Transverse colon (tissue), 4 donors: ENCODE results near the gene LETM1. TPM values are rescaled to one million over a fixed set of nuclear protein-coding genes. Genes with fewer than 3 reads are reported as not detected.

Experiments
- DNase-seq: peaks from one replicate; pipeline ENCODE4 v3.0.0-alpha.2; 2019
- H3K27ac ChIP-seq, 4 donors: fragments of 200-600 bp; sonication (generic); 2 replicates each; pipeline ENCODE4 v1.5.1; 2016 to 2018; ENCODE audit warnings: inconsistent platforms in 4 of 4
- H3K27me3 ChIP-seq: fragments of 200-600 bp; sonication (generic); 2 replicates; pipeline ENCODE4 v1.5.1; 2017; ENCODE audit warnings: inconsistent platforms
- H3K36me3 ChIP-seq, 4 donors: fragments of 200-600 bp; sonication (generic); 2 replicates each; pipeline ENCODE4 v1.5.1; 2017 to 2019; ENCODE audit warnings: inconsistent platforms in 4 of 4
- H3K4me1 ChIP-seq, 4 donors: fragments of 200-600 bp; sonication (generic); 2 replicates each; pipeline ENCODE4 v1.5.1; 2017 to 2020; ENCODE audit warnings: inconsistent platforms in 4 of 4
- H3K4me3 ChIP-seq, 4 donors: fragments of 200-600 bp; sonication (generic); 1 replicate in 1 of 4; 2 replicates in 3 of 4; pipeline versions ENCODE4 v1.5.1 to v1.6.1; 2017 to 2019; ENCODE audit warnings: inconsistent platforms in 4 of 4
- H3K9me3 ChIP-seq, 2 donors: fragments of 200-600 bp; sonication (generic); 2 replicates each; pipeline ENCODE4 v1.5.1; 2017 to 2019; ENCODE audit warnings: inconsistent platforms in 2 of 2
- EP300 ChIP-seq: sonication (generic); formaldehyde crosslinking; IDR thresholded peaks from one replicate; pipeline ENCODE4 v1.6.1; 2017; ENCODE audit warnings: antibody characterized with exemption, low read depth
- POLR2A ChIP-seq: fragments of 450-650 bp; IDR thresholded peaks from one replicate; pipeline ENCODE4 v1.6.1; 2016; ENCODE audit warnings: antibody characterized with exemption, mild to moderate bottlenecking, moderate library complexity
- POLR2AphosphoS5 ChIP-seq, 3 donors: sonication (generic); formaldehyde crosslinking; IDR thresholded peaks; one replicate each; pipeline ENCODE4 v1.6.1; 2016; ENCODE audit warnings: antibody characterized with exemption in 3 of 3
- WGBS, 2 donors: methylation state at CpG; one replicate each; pipeline ENCODE4 v1.1.5; 2018; ENCODE audit warnings: low coverage in 1 of 2; 5-methylcytosine and 5-hydroxymethylcytosine counted together
- in situ Hi-C, 4 donors: fragments of 200-750 bp; cut with MboI; loops; one replicate each; pipeline versions ENCODE4 v1.15.0 to v1.15.1; 2017; ENCODE audit warnings: low sequenced_read_pairs in 3 of 4, low pct_ligation_motif_present in 1 of 4, low pct_unique_long_range_greater_than_20kb in 1 of 4
- intact Hi-C: fragments of 100-400 bp; cut with DNase I; formaldehyde crosslinking; loops from one replicate; pipeline ENCODE4 v1.15.1; 2023; ENCODE audit warnings: low total_unique reads
- total RNA-seq, 4 donors: library from RNA; depleted of rRNA; stranded (reverse); fragments of >200 nt; gene quantifications; one replicate each; pipeline ENCODE4 v1.1.0, GENCODE V29; 2016
- TF ChIP-seq, protein P1 (sequence below), 5 experiments: fragments of 200-600 bp in 3 of 5; fragments of 450-650 bp in 2 of 5; sonication (generic) in 3 of 5; IDR thresholded peaks; 1 replicate in 2 of 5; 2 replicates in 3 of 5; pipeline ENCODE4 v1.5.1; 2016 to 2017; ENCODE audit warnings: antibody characterized with exemption in 5 of 5, inconsistent platforms in 3 of 5, mild to moderate bottlenecking in 2 of 5, moderate library complexity in 1 of 5

Gene LETM1
- total RNA-seq, 4 donors from 2014 or later, result 173 to 469 (median 243) TPM

- H3K9me3 ChIP-seq, result no peaks in the 10 kb centered on the region
- peak; percentile 46 for DNase-seq
- no peaks in the 10 kb centered on the region for H3K36me3 ChIP-seq
- WGBS, 2 donors, result 87 to 89% methylated on average over 3 to 11 of the region's 11 CpGs
- H3K4me1 ChIP-seq, result peaks cover 6 to 35% (median 15%) of the 10 kb centered on the region in 4 donors
- peak overlapping the region; percentile 25 to 62 (median 57) for H3K27ac ChIP-seq
- in situ Hi-C loops, result no loop called here
- H3K27me3 ChIP-seq, result no peaks in the 10 kb centered on the region
- TF ChIP-seq EP300 (no peak), POLR2AphosphoS5 (IDR thresholded peaks at IDR 0.05) (no peak), POLR2A (no peak)
- TF ChIP-seq, protein P1, sequence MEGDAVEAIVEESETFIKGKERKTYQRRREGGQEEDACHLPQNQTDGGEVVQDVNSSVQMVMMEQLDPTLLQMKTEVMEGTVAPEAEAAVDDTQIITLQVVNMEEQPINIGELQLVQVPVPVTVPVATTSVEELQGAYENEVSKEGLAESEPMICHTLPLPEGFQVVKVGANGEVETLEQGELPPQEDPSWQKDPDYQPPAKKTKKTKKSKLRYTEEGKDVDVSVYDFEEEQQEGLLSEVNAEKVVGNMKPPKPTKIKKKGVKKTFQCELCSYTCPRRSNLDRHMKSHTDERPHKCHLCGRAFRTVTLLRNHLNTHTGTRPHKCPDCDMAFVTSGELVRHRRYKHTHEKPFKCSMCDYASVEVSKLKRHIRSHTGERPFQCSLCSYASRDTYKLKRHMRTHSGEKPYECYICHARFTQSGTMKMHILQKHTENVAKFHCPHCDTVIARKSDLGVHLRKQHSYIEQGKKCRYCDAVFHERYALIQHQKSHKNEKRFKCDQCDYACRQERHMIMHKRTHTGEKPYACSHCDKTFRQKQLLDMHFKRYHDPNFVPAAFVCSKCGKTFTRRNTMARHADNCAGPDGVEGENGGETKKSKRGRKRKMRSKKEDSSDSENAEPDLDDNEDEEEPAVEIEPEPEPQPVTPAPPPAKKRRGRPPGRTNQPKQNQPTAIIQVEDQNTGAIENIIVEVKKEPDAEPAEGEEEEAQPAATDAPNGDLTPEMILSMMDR (IDR thresholded peaks at IDR 0.05), result no peak
- no peak overlapping the region for H3K4me3 ChIP-seq
- intact Hi-C loops, result no loop called here
Observed at GRCh38 chr4:1890979-1891570, 35.1 kb upstream of the LETM1 start.

DNA sequence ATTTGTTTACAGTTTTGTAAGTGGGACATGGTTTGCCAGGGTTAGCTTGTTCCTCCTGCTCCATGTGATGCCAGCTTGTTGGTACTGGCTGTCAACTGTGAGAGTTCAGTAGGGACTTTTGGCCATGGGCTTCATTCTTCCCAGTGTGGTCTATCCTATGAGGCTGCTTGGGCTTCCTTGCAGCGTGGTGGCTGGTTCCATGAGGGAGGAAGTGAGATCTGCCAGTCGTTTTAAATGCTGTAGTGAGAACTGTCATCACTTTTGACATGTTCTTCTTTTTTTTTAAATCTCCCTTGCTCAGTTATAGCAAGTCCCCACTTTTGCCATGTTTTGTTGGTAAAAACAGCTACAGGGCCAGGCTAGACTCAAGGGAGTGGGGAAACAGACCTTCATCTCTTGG, 31.1 kb upstream of the LETM1 start:
- no peak for DNase-seq
- TF ChIP-seq POLR2A (no peak), EP300 (no peak), POLR2AphosphoS5 (IDR thresholded peaks at IDR 0.05) (no peak)
- TF ChIP-seq, protein P1 (IDR thresholded peaks at IDR 0.05), result no peak
- peak overlapping the region; percentile 55 to 71 (median 64) for H3K27ac ChIP-seq
- 61% methylated on average over 2 of the region's 2 CpGs; no CpG with 5 or more reads in 1 of the 2 donors for WGBS, 2 donors
- intact Hi-C loops, result no loop called here
- peaks cover 7 to 56% (median 22%) of the 10 kb centered on the region in 4 donors for H3K4me1 ChIP-seq
- no peaks in the 10 kb centered on the region for H3K27me3 ChIP-seq
- in situ Hi-C loops, result no loop called here
- no peak overlapping the region for H3K4me3 ChIP-seq
- no peaks in the 10 kb centered on the region for H3K36me3 ChIP-seq
- no peaks in the 10 kb centered on the region for H3K9me3 ChIP-seq

- Histone ChIP-seq H3K27ac (no peak overlapping the region), H3K36me3 (no peaks in the 10 kb centered on the region), H3K27me3 (no peaks in the 10 kb centered on the region), H3K4me1 (peaks cover 9 to 64% (median 32%) of the 10 kb centered on the region in 4 donors), H3K4me3 (no peak overlapping the region), H3K9me3 (no peaks in the 10 kb centered on the region)
- no peak for DNase-seq
- in situ Hi-C loops (no loop called here), intact Hi-C loops (no loop called here)
- TF ChIP-seq POLR2A (no peak), EP300 (no peak), POLR2AphosphoS5 (IDR thresholded peaks at IDR 0.05) (no peak)
- TF ChIP-seq, protein P1 (IDR thresholded peaks at IDR 0.05), result no peak
- WGBS, 2 donors, result 76 to 79% methylated on average over 2 of the region's 2 CpGs
Observed at GRCh38 chr4:1885414-1885813, 29.5 kb upstream of the LETM1 start.

DNA sequence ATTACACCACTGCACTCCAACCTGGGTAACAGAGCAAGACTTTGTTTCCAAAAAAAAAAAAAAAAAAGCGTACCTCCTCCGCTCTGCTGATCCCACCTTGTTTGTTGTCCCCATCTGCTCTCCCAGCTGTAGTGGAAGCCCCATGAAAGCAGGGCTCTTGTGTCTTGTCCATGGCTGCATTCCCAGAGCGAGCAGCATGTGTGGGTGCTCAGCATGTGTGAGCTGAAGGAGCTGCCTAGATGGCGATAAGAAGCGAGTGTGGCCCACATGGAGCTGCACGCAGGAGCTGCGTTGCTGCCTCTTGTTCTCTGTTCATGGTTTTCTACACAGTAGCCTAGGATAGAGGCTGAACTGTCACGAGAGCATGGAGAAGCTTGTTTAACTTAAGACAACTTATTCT, 27.6 kb upstream of the LETM1 start:
- Histone ChIP-seq H3K4me3 (no peak overlapping the region), H3K9me3 (no peaks in the 10 kb centered on the region), H3K4me1 (peaks cover 9 to 71% (median 40%) of the 10 kb centered on the region in 4 donors), H3K27me3 (no peaks in the 10 kb centered on the region), H3K27ac (no peak overlapping the region), H3K36me3 (no peaks in the 10 kb centered on the region)
- no peak for DNase-seq
- in situ Hi-C loops, result no loop called here
- WGBS, 2 donors, result 92 to 93% methylated on average over 8 of the region's 8 CpGs
- TF ChIP-seq, protein P1 (IDR thresholded peaks at IDR 0.05), result no peak
- no peak for TF ChIP-seq EP300
- no peak for TF ChIP-seq POLR2AphosphoS5 (IDR thresholded peaks at IDR 0.05)
- no peak for TF ChIP-seq POLR2A
- intact Hi-C loops, result no loop called here
